Uterus (tissue), 2 donors: Measurements from ENCODE around the gene MT1B.
"Not testable (repeated sequence)": the region's sequence is repeated elsewhere in the genome, so short reads cannot be mapped to it uniquely, and the experiment has no call there.

ENCODE experiments used
- CTCF ChIP-seq, 4 experiments: fragments of 200-600 bp in 2 of 4; fragments of 450-650 bp in 2 of 4; sonication (generic) in 2 of 4; IDR thresholded peaks; one replicate each; pipeline ENCODE4 v1.5.1; 2016 to 2019; ENCODE audit warnings: antibody characterized with exemption in 4 of 4, mild to moderate bottlenecking in 2 of 4, moderate library complexity in 1 of 4
- POLR2A ChIP-seq, 2 donors: fragments of 450-650 bp; IDR thresholded peaks; one replicate each; pipeline ENCODE4 v1.6.1; 2016; ENCODE audit warnings: antibody characterized with exemption in 2 of 2, mild to moderate bottlenecking in 1 of 2, moderate library complexity in 1 of 2

GRCh38 chr16:56623184-56623583 lies 28.5 kb upstream of the MT1B start:
- not testable (repeated sequence) for TF ChIP-seq CTCF, POLR2A (IDR thresholded peaks at IDR 0.05)
